Testis (tissue), 3 donors: ENCODE measurements around the gene NARS2. TPM values are rescaled to one million over a fixed set of nuclear protein-coding genes. Genes with fewer than 3 reads are reported as not detected.

Experiments used
- DNase-seq: peaks from one replicate; pipeline ENCODE4 v3.0.0-alpha.2; 2019
- H3K27ac ChIP-seq, 2 donors: fragments of 200-600 bp; sonication (generic); one replicate each; pipeline ENCODE4 v1.5.1; 2019
- H3K27me3 ChIP-seq: fragments of 200-600 bp; sonication (generic); one replicate; pipeline ENCODE4 v1.5.1; 2019
- H3K36me3 ChIP-seq: fragments of 200-600 bp; sonication (generic); one replicate; pipeline ENCODE4 v1.5.1; 2017; ENCODE audit warnings: low read depth; ENCODE audit errors: missing control alignments
- H3K4me1 ChIP-seq: fragments of 200-600 bp; sonication (generic); one replicate; pipeline ENCODE4 v1.5.1; 2019
- H3K4me3 ChIP-seq, 2 donors: fragments of 200-600 bp; sonication (generic); one replicate each; pipeline ENCODE4 v1.5.1; 2017 to 2019
- H3K9me3 ChIP-seq: fragments of 200-600 bp; sonication (generic); one replicate; pipeline ENCODE4 v1.5.1; 2017
- POLR2A ChIP-seq: fragments of 450-650 bp; IDR thresholded peaks from one replicate; pipeline ENCODE4 v1.6.1; 2017; ENCODE audit warnings: antibody characterized with exemption, mild to moderate bottlenecking, moderate library complexity
- WGBS, 2 donors: methylation state at CpG; one replicate each; pipeline ENCODE4 v1.1.5; 2018; 5-methylcytosine and 5-hydroxymethylcytosine counted together
- intact Hi-C: fragments of 100-400 bp; cut with DNase I; formaldehyde crosslinking; loops from one replicate; pipeline ENCODE4 v1.15.1; 2023; ENCODE audit warnings: low total_unique reads
- polyA plus RNA-seq: library from polyadenylated mRNA; stranded (reverse); fragments of 350-450 nt; fragmentation: Illumina TruSeq; extraction: RNeasy Lipid Tissue Mini Kit (QIAGEN cat#74804); gene quantifications from one replicate; pipeline ENCODE4 v1.2.3, GENCODE V29; 2014; ENCODE audit warnings: low read depth, low replicate concordance; ENCODE audit not compliant: insufficient read depth
- total RNA-seq, 2 donors: library from RNA; depleted of rRNA; stranded (reverse); fragments of >200 nt; gene quantifications; one replicate each; pipeline ENCODE4 v1.2.3, GENCODE V29; 2016
- TF ChIP-seq, protein P1 (sequence below), 3 experiments: fragments of 450-650 bp in 2 of 3; fragments of 200-600 bp in 1 of 3; sonication (generic) in 1 of 3; IDR thresholded peaks; one replicate each; pipeline ENCODE4 v1.5.1; 2016 to 2019; ENCODE audit warnings: antibody characterized with exemption in 3 of 3, mild to moderate bottlenecking in 2 of 3, moderate library complexity in 1 of 3

NARS2 gene
- total and polyA plus RNA-seq, 3 donors from 2014 or later, result 9.8 to 22.6 (median 21.3) TPM

- Histone ChIP-seq H3K9me3 (no peaks in the 10 kb centered on the region), H3K4me1 (no peaks in the 10 kb centered on the region), H3K4me3 (no peak overlapping the region), H3K27ac (no peak overlapping the region), H3K36me3 (no peaks in the 10 kb centered on the region), H3K27me3 (no peaks in the 10 kb centered on the region)
- DNase-seq, result no peak
- TF ChIP-seq, protein P1, sequence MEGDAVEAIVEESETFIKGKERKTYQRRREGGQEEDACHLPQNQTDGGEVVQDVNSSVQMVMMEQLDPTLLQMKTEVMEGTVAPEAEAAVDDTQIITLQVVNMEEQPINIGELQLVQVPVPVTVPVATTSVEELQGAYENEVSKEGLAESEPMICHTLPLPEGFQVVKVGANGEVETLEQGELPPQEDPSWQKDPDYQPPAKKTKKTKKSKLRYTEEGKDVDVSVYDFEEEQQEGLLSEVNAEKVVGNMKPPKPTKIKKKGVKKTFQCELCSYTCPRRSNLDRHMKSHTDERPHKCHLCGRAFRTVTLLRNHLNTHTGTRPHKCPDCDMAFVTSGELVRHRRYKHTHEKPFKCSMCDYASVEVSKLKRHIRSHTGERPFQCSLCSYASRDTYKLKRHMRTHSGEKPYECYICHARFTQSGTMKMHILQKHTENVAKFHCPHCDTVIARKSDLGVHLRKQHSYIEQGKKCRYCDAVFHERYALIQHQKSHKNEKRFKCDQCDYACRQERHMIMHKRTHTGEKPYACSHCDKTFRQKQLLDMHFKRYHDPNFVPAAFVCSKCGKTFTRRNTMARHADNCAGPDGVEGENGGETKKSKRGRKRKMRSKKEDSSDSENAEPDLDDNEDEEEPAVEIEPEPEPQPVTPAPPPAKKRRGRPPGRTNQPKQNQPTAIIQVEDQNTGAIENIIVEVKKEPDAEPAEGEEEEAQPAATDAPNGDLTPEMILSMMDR (IDR thresholded peaks at IDR 0.05), result no peak
- TF ChIP-seq POLR2A, result no peak
- intact Hi-C loops, result no loop called here
Observed at GRCh38 chr11:78497293-78497692, 77.4 kb downstream of the NARS2 start.

DNA sequence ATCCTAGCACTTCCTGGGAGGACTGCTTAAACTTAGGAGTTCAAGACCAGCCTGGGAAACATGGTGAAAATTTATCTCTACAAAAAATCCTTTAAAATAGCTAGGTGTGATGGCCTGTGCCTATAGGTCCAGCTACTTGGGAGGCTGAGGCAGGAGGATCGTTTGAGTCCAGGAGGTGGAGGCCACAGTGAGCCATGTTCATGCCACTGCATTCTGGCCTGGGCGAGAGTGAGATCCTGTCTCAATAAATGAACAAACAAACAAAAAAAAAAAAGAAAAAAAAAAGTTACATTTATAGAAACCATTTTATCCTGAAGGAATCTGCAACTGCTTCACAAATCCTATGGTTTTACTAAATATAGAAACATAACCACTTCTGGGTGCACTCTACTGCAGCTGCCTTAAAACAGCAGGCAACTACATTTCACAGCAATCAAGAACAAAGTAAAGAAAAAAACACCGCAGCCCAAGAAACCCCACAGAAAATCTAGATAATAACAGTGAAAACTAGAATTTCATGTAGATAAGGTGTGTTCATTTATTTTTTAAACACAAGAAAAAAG, 81.2 kb downstream of the NARS2 start:
- no peaks in the 10 kb centered on the region for H3K9me3 ChIP-seq
- H3K27me3 ChIP-seq, result no peaks in the 10 kb centered on the region
- H3K4me3 ChIP-seq, result no peak overlapping the region
- H3K36me3 ChIP-seq, result no peaks in the 10 kb centered on the region
- H3K4me1 ChIP-seq, result no peaks in the 10 kb centered on the region
- DNase-seq, result no peak
- 92 to 97% methylated on average over 3 of the region's 3 CpGs for WGBS, 2 donors
- TF ChIP-seq, protein P1 (IDR thresholded peaks at IDR 0.05), result no peak
- TF ChIP-seq POLR2A, result no peak
- H3K27ac ChIP-seq, result no peak overlapping the region
- intact Hi-C loops, result no loop called here

GRCh38 chr11:78492973-78493372, 81.7 kb downstream of the NARS2 start:
- no peak overlapping the region for H3K27ac ChIP-seq
- 92 to 94% methylated on average over 6 of the region's 6 CpGs for WGBS, 2 donors
- no peaks in the 10 kb centered on the region for H3K36me3 ChIP-seq
- no peaks in the 10 kb centered on the region for H3K9me3 ChIP-seq
- intact Hi-C loops, result no loop called here
- no peak overlapping the region for H3K4me3 ChIP-seq
- no peaks in the 10 kb centered on the region for H3K27me3 ChIP-seq
- no peak for DNase-seq
- TF ChIP-seq, protein P1 (IDR thresholded peaks at IDR 0.05), result no peak
- no peak for TF ChIP-seq POLR2A
- no peaks in the 10 kb centered on the region for H3K4me1 ChIP-seq

DNA sequence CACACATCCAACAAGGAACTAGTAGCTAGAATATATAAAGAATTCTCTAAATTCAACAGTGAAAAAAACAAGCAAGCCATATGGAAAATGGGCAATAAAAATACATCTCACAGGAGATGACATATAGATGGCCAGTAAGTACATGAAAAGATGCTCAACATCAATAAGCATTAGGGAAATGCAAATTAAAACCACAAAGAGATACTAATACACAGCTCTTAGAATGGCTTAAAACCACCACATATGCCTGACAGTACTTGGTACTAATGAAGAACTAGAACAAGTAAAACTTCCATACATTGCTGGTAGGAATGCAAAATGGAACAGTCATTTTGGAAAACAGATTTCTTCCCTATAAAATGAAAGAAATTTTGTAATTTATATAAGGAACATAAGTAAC, 85.5 kb downstream of the NARS2 start:
- intact Hi-C loops, result no loop called here
- Histone ChIP-seq H3K27me3 (no peaks in the 10 kb centered on the region), H3K27ac (no peak overlapping the region), H3K9me3 (no peaks in the 10 kb centered on the region), H3K4me3 (no peak overlapping the region), H3K36me3 (no peaks in the 10 kb centered on the region), H3K4me1 (no peaks in the 10 kb centered on the region)
- DNase-seq, result no peak
- no peak for TF ChIP-seq POLR2A
- TF ChIP-seq, protein P1 (IDR thresholded peaks at IDR 0.05), result no peak

DNA sequence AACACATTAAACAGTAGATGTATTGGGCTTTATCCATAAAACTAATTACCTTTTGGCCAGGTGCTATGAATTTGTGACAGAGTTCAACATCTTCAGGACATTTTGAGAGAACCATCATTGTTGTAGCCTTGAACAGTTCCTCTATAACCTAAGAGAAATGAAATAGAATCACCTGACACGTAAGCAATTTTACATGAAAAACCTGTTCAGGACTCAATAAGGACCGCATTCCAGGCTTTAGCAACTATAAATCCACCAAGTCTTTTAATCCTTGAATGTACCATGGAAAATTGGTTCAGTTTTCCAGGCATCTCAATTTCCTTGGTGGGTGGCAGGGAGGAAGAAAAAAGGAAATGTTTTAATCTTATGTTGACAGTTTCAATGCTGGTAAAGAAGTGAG, 96.1 kb downstream of the NARS2 start:
- 94 to 96% methylated on average over 2 of the region's 2 CpGs for WGBS, 2 donors
- no peak for TF ChIP-seq POLR2A
- TF ChIP-seq, protein P1 (IDR thresholded peaks at IDR 0.05), result no peak
- H3K36me3 ChIP-seq, result no peaks in the 10 kb centered on the region
- intact Hi-C loops, result no loop called here
- H3K4me3 ChIP-seq, result no peak overlapping the region
- H3K4me1 ChIP-seq, result no peaks in the 10 kb centered on the region
- H3K27ac ChIP-seq, result no peak overlapping the region
- DNase-seq, result no peak
- H3K9me3 ChIP-seq, result no peaks in the 10 kb centered on the region
- no peaks in the 10 kb centered on the region for H3K27me3 ChIP-seq
